CD4-positive, alpha-beta memory T cell (primary cell): Measurements from ENCODE around the gene NAA35. TPM values are rescaled to one million over a fixed set of nuclear protein-coding genes. Genes with fewer than 3 reads are reported as not detected.
"Not testable (repeated sequence)": the region's sequence is repeated elsewhere in the genome, so short reads cannot be mapped to it uniquely, and the experiment has no call there.

Source experiments
- CTCF ChIA-PET: fragments of 350-600 bp; sonication (Branson Sonifier 250); formaldehyde crosslinking; loops from one replicate; lab custom pipeline; 2021; ENCODE audit warnings: inconsistent platforms; ENCODE audit not compliant: partially characterized antibody; lab: Charles Lee
- POLR2A ChIA-PET: fragments of 350-600 bp; sonication (Branson Sonifier 250); formaldehyde crosslinking; loops from one replicate; lab custom pipeline; 2021; ENCODE audit not compliant: partially characterized antibody; lab: Charles Lee
- DNase-seq, 5 donors: peaks; one replicate each; pipeline versions ENCODE4 v3.0.0 to v3.0.0-alpha.2; 2020 to 2022; ENCODE audit warnings: mixed read lengths in 1 of 5
- H3K27ac ChIP-seq: one replicate; pipeline ENCODE4 v1.7.0; 2013; ENCODE audit warnings: low read depth, low read length
- H3K27me3 ChIP-seq: 2 replicates; pipeline ENCODE4 v1.7.0; 2013; ENCODE audit warnings: mild to moderate bottlenecking, low read length, moderate library complexity; ENCODE audit not compliant: insufficient read depth
- H3K36me3 ChIP-seq: 2 replicates; pipeline ENCODE4 v1.7.0; 2013; ENCODE audit warnings: mild to moderate bottlenecking, low read length, moderate library complexity; ENCODE audit not compliant: insufficient read depth
- H3K4me1 ChIP-seq: 2 replicates; pipeline ENCODE4 v1.7.0; 2013; ENCODE audit warnings: mild to moderate bottlenecking, low read length, moderate library complexity; ENCODE audit not compliant: insufficient read depth
- H3K4me3 ChIP-seq, 2 donors: one replicate each; pipeline ENCODE4 v1.7.0; 2013; ENCODE audit warnings: low read length in 2 of 2, mild to moderate bottlenecking in 1 of 2
- H3K9me3 ChIP-seq, 2 donors: one replicate each; pipeline ENCODE4 v1.7.0; 2013; ENCODE audit warnings: low read length in 2 of 2, control low read depth in 1 of 2; ENCODE audit not compliant: control insufficient read depth in 1 of 2
- H3K27ac Mint-ChIP-seq, 7 donors: one replicate each; pipeline ENCODE4 v1.8.0; 2020 to 2021; ENCODE audit warnings: mixed read lengths in 7 of 7, mild to moderate bottlenecking in 6 of 7, inconsistent platforms in 3 of 7, moderate library complexity in 3 of 7
- H3K27me3 Mint-ChIP-seq, 2 donors: one replicate each; pipeline ENCODE4 v1.8.0; 2020 to 2021; ENCODE audit warnings: mixed read lengths in 2 of 2
- H3K36me3 Mint-ChIP-seq, 2 donors: one replicate each; pipeline ENCODE4 v1.8.0; 2020 to 2021; ENCODE audit warnings: mixed read lengths in 2 of 2, inconsistent platforms in 1 of 2, mild to moderate bottlenecking in 1 of 2
- H3K4me1 Mint-ChIP-seq, 4 donors: one replicate each; pipeline ENCODE4 v1.8.0; 2020 to 2021; ENCODE audit warnings: mixed read lengths in 4 of 4, mild to moderate bottlenecking in 1 of 4
- H3K4me3 Mint-ChIP-seq, 8 donors: one replicate each; pipeline ENCODE4 v1.8.0; 2020 to 2021; ENCODE audit warnings: mixed read lengths in 8 of 8, mild to moderate bottlenecking in 7 of 8, moderate library complexity in 6 of 8, inconsistent platforms in 3 of 8
- H3K9me3 Mint-ChIP-seq, 8 donors: one replicate each; pipeline ENCODE4 v1.8.0; 2020 to 2021; ENCODE audit warnings: mixed read lengths in 8 of 8, mild to moderate bottlenecking in 5 of 8, inconsistent platforms in 3 of 8, moderate library complexity in 1 of 8
- intact Hi-C: fragments of 100-400 bp; cut with micrococcal nuclease; formaldehyde crosslinking; loops from one replicate; pipeline ENCODE4 v1.15.1; 2023
- polyA plus RNA-seq, 2 donors: library from polyadenylated mRNA; unstranded; fragments of 300-500 nt; fragmentation: Illumina TruSeq; gene quantifications; one replicate each; pipeline ENCODE4 v1.2.3, GENCODE V29; 2021
- total RNA-seq, 2 experiments: library from RNA; stranded (reverse); gene quantifications; one replicate each; pipeline ENCODE4 v1.2.3, GENCODE V29; 2021

Gene NAA35
- total and polyA plus RNA-seq, 4 experiments from 2014 or later, result 14.7 to 27.8 (median 20.3) TPM

DNA sequence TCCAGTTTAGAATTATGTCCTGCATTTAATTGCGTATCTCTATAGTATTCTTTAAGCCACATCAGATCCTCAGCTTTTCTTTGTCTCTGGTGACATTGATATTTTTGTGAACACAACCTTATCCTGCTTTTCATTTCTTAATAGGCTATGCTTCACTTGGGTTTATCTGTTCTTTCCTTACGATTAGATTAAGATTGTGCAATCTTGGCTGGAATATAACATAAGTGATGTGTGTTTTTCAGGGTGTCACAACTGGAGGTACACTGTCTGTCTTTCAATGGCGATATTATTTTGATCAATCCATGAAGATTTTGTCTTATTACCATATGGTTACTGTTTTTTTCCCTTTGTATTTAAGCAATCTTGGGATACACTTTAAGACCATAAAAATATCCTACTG is 23.6 kb downstream of the NAA35 start:
- peaks cover 0 to 5% (median 1%) of the 10 kb centered on the region in 4 donors for H3K4me1 Mint-ChIP-seq
- peaks cover 48 to 68% of the 10 kb centered on the region in 2 donors for H3K36me3 Mint-ChIP-seq
- Histone ChIP-seq H3K27me3 (no peaks in the 10 kb centered on the region), H3K27ac (no peak overlapping the region), H3K4me1 (no peaks in the 10 kb centered on the region), H3K9me3 (no peaks in the 10 kb centered on the region), H3K4me3 (no peak overlapping the region), H3K36me3 (peaks cover 39% of the 10 kb centered on the region)
- no peak for DNase-seq
- no peaks in the 10 kb centered on the region for H3K9me3 Mint-ChIP-seq
- ChIA-PET POLR2A (no interaction called here), CTCF (no interaction called here)
- intact Hi-C loops, result no loop called here
- H3K27ac Mint-ChIP-seq, result peak overlapping the region in 1 of 7 donors; percentile 33
- H3K27me3 Mint-ChIP-seq, result no peaks in the 10 kb centered on the region
- H3K4me3 Mint-ChIP-seq, result no peak overlapping the region

DNA sequence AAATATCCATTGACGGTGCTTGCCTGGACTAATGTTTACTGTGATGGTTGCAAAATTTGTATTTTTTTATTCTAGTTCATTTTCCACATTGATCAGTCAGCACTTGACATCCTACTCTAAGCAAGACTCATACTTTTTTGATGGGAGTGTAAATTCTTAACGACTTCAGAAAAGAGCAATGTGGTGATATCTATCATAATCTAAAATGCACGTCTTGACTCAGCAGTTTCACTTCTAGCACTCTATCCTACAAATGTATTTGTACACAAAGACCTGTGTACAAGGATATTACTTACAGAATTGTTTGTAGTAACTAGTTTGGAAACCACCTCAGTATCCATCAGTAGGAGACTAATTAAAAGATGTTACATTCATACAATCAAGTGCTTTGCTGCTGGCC is 24.0 kb downstream of the NAA35 start:
- H3K9me3 Mint-ChIP-seq, result no peaks in the 10 kb centered on the region
- H3K4me3 Mint-ChIP-seq, result no peak overlapping the region
- H3K9me3 ChIP-seq, result no peaks in the 10 kb centered on the region
- no peaks in the 10 kb centered on the region for H3K27me3 ChIP-seq
- intact Hi-C loops, result no loop called here
- no peaks in the 10 kb centered on the region for H3K27me3 Mint-ChIP-seq
- H3K36me3 Mint-ChIP-seq, result peaks cover 52 to 67% of the 10 kb centered on the region in 2 donors
- no peak overlapping the region for H3K4me3 ChIP-seq
- H3K36me3 ChIP-seq, result peaks cover 37% of the 10 kb centered on the region
- H3K4me1 ChIP-seq, result no peaks in the 10 kb centered on the region
- POLR2A ChIA-PET, result no interaction called here
- H3K27ac ChIP-seq, result no peak overlapping the region
- no peak for DNase-seq
- CTCF ChIA-PET, result no interaction called here
- H3K27ac Mint-ChIP-seq, result peak overlapping the region in 1 of 7 donors; percentile 33
- peaks cover 0 to 3% (median 1%) of the 10 kb centered on the region in 4 donors for H3K4me1 Mint-ChIP-seq

DNA sequence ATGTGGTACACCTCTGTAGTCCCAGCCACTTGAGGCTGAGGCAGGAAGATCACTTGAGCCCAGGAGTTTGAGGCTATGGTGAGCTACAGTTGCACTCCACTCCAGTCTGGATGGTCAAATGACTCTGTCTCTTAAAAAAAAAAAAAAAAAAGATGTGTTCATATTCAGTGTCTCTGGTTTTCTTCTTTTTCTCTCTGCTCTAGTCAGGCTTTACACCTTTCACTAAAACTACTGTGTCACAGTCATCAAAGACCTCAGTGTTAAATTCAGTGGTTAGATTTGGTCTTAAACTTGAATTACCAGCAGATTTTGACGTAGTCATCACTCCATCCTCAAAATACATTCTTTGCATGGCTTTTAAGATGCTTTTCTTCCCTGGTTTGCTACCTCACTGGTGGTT is 28.8 kb downstream of the NAA35 start:
- peaks cover 20% of the 10 kb centered on the region for H3K36me3 ChIP-seq
- no peaks in the 10 kb centered on the region for H3K27me3 ChIP-seq
- peak overlapping the region in 1 of 7 donors; percentile 48 for H3K27ac Mint-ChIP-seq
- intact Hi-C loops, result no loop called here
- H3K9me3 ChIP-seq, result no peaks in the 10 kb centered on the region
- ChIA-PET CTCF (no interaction called here), POLR2A (no interaction called here)
- H3K4me1 Mint-ChIP-seq, result peaks cover 0 to 4% (median 0%) of the 10 kb centered on the region in 4 donors
- H3K27me3 Mint-ChIP-seq, result no peaks in the 10 kb centered on the region
- H3K4me1 ChIP-seq, result no peaks in the 10 kb centered on the region
- H3K27ac ChIP-seq, result no peak overlapping the region
- no peak overlapping the region for H3K4me3 ChIP-seq
- no peak for DNase-seq
- H3K4me3 Mint-ChIP-seq, result no peak overlapping the region
- peaks cover 58 to 59% of the 10 kb centered on the region in 2 donors for H3K36me3 Mint-ChIP-seq
- no peaks in the 10 kb centered on the region for H3K9me3 Mint-ChIP-seq

DNA sequence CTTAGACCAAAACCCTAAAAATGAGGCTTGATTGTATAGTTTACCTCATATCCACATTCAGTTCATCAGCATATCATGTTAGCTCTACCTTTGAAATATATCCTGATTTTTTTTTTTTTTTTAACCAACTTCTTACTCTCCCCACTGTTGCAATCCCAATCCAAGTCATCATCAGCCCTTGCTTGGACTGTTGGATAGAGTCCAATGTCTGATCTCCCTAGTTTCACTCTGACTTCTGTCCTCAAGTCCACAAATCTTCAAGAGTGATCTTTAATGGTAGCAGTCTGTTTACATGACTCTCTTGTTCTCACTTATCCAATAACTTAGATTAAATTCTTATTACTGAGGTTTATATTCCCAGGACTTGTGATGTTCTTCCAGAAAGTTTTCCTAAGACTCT is 30.8 kb downstream of the NAA35 start:
- no peaks in the 10 kb centered on the region for H3K27me3 Mint-ChIP-seq
- no peaks in the 10 kb centered on the region for H3K9me3 Mint-ChIP-seq
- CTCF ChIA-PET, result no interaction called here
- Histone ChIP-seq H3K36me3 (peaks cover 13% of the 10 kb centered on the region), H3K27me3 (no peaks in the 10 kb centered on the region), H3K9me3 (no peaks in the 10 kb centered on the region), H3K27ac (no peak overlapping the region), H3K4me1 (no peaks in the 10 kb centered on the region), H3K4me3 (no peak overlapping the region)
- DNase-seq, result no peak
- peaks cover 62% of the 10 kb centered on the region in 2 donors for H3K36me3 Mint-ChIP-seq
- H3K4me1 Mint-ChIP-seq, result peaks cover 0 to 4% (median 0%) of the 10 kb centered on the region in 4 donors
- peak overlapping the region in 1 of 7 donors; percentile 36 for H3K27ac Mint-ChIP-seq
- H3K4me3 Mint-ChIP-seq, result no peak overlapping the region
- POLR2A ChIA-PET, result no interaction called here
- intact Hi-C loops, result no loop called here

DNA sequence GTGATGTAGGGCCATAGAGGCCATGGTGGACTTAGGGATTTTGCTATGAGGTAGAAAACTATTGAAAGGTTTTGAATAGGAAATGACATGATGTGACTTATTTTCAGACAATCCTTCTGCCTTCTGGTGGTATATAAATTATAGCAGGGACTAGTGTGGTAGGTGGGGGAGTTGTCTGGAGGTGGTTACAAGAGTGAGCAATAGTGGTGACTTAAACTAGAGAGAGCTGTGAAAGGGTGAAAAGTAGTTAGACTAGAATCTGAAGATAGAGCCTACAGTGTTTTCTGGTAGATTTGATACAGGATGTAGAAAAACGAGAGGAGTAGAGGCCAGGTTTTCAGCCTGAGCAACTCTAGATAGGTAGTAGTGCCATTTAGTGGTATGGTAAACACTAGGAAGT is 32.3 kb downstream of the NAA35 start:
- Histone ChIP-seq H3K4me1 (no peaks in the 10 kb centered on the region), H3K4me3 (no peak overlapping the region), H3K27me3 (no peaks in the 10 kb centered on the region), H3K27ac (no peak overlapping the region), H3K9me3 (no peaks in the 10 kb centered on the region), H3K36me3 (peaks cover 17% of the 10 kb centered on the region)
- intact Hi-C loops, result no loop called here
- Mint-ChIP-seq H3K27ac (no peak overlapping the region), H3K27me3 (no peaks in the 10 kb centered on the region), H3K36me3 (peaks cover 65 to 66% of the 10 kb centered on the region in 2 donors), H3K9me3 (no peaks in the 10 kb centered on the region), H3K4me3 (no peak overlapping the region), H3K4me1 (peaks cover 0 to 4% (median 0%) of the 10 kb centered on the region in 4 donors)
- CTCF ChIA-PET, result no interaction called here
- POLR2A ChIA-PET, result no interaction called here
- no peak for DNase-seq

DNA sequence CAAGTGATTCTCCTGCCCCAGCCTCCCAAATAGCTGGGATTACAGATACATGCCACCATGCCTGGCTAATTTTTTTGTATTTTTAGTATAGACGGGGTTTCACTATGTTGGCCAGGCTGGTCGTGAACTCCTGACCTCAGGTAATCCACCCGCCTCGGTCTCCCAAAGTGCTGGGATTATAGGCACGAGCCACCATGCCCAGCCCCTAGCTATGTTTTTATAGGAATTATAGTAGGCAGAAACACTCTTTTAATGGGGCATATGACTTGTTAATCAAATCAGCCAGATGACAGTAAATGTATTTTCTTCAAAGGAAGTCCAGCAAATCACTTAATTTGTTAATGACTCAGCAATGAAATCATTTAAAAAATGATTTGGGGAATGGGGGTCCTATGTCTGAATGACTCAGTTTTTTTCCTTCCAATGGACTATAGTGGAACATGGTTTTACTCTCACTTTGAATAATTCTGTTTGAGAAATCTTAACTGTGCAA is 33.2 kb downstream of the NAA35 start:
- H3K27ac ChIP-seq, H3K9me3 ChIP-seq, H3K27me3 ChIP-seq, H3K27ac Mint-ChIP-seq, H3K27me3 Mint-ChIP-seq, H3K4me3 ChIP-seq, intact Hi-C loops, CTCF ChIA-PET, POLR2A ChIA-PET, H3K9me3 Mint-ChIP-seq, H3K4me3 Mint-ChIP-seq, H3K4me1 Mint-ChIP-seq, H3K4me1 ChIP-seq, DNase-seq: not testable (repeated sequence)
- peaks cover 66 to 68% of the 10 kb centered on the region in 2 donors for H3K36me3 Mint-ChIP-seq
- H3K36me3 ChIP-seq, result peaks cover 25% of the 10 kb centered on the region

DNA sequence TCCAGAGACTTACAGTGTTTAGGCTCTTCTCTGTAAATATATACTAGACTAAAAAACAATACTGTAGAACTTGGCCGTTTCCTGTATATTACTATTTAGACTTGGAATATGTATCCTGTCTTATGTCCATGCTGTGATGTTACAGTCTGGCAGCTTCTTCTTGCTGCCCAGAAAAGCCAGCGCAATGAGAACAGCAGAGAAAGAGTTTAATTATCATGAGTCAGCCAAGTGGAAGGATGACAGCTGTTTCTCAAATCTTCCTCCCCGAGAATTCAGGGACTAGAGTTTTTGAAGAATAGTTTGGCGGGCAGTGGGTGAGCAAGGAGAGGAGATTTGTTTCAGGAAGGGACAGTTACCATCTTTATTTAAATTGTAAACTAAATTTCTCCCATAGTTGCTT is 37.5 kb downstream of the NAA35 start:
- no peaks in the 10 kb centered on the region for H3K27me3 ChIP-seq
- CTCF ChIA-PET, result interaction anchor here (1.0 kb wide), 1 partner anchor 12 kb away, joined by 3 read pairs; no protein-coding TSS in a partner anchor
- H3K36me3 Mint-ChIP-seq, result peaks cover 69 to 75% of the 10 kb centered on the region in 2 donors
- H3K4me1 ChIP-seq, result no peaks in the 10 kb centered on the region
- H3K36me3 ChIP-seq, result peaks cover 25% of the 10 kb centered on the region
- no peaks in the 10 kb centered on the region for H3K4me1 Mint-ChIP-seq
- no peak overlapping the region for H3K4me3 Mint-ChIP-seq
- no peak overlapping the region for H3K27ac ChIP-seq
- no peak for DNase-seq
- H3K27me3 Mint-ChIP-seq, result no peaks in the 10 kb centered on the region
- H3K4me3 ChIP-seq, result no peak overlapping the region
- POLR2A ChIA-PET, result no interaction called here
- intact Hi-C loops, result no loop called here
- no peak overlapping the region for H3K27ac Mint-ChIP-seq
- H3K9me3 Mint-ChIP-seq, result peaks cover 0 to 2% (median 0%) of the 10 kb centered on the region in 8 donors
- H3K9me3 ChIP-seq, result no peaks in the 10 kb centered on the region
